GM11168 (cell line): Measurements from ENCODE around the gene GBGT1.

Source experiments
- in situ Hi-C: fragments of 300-500 bp; cut with MboI; formaldehyde crosslinking; loops from one replicate; pipeline ENCODE4 v1.12.0; 2022; ENCODE audit warnings: low sequenced_read_pairs; ENCODE audit not compliant: unreplicated experiment

GBGT1 gene

GRCh38 chr9:133167096-133167730, 3.5 kb upstream of the GBGT1 start:
- in situ Hi-C loops = no loop called here

GRCh38 chr9:133166392-133166791, 2.7 kb upstream of the GBGT1 start:
- in situ Hi-C loops = no loop called here

- in situ Hi-C loops = no loop called here
Measured at GRCh38 chr9:133165452-133165730, 1.7 kb upstream of the GBGT1 start.

- in situ Hi-C loops = no loop called here
Measured at GRCh38 chr9:133164191-133164590, 477 bp upstream of the GBGT1 start.

- in situ Hi-C loops = no loop called here
Measured at GRCh38 chr9:133162861-133163503, 732 bp downstream of the GBGT1 start.

- in situ Hi-C loops = no loop called here
Measured at GRCh38 chr9:133161547-133161950, 2.2 kb downstream of the GBGT1 start.

GRCh38 chr9:133160742-133161546, 2.8 kb downstream of the GBGT1 start:
- in situ Hi-C loops = no loop called here

GRCh38 chr9:133158695-133159094, 5.0 kb downstream of the GBGT1 start:
- in situ Hi-C loops = no loop called here

GRCh38 chr9:133155156-133155555, 8.6 kb downstream of the GBGT1 start:
- in situ Hi-C loops = no loop called here

- in situ Hi-C loops = no loop called here
Measured at GRCh38 chr9:133154097-133154989, 9.4 kb downstream of the GBGT1 start.

GRCh38 chr9:133153227-133154096, 10.3 kb downstream of the GBGT1 start:
- in situ Hi-C loops = no loop called here

- in situ Hi-C loops = no loop called here
Measured at GRCh38 chr9:133151601-133152525, 11.9 kb downstream of the GBGT1 start.

GRCh38 chr9:133151041-133151440, 12.7 kb downstream of the GBGT1 start:
- in situ Hi-C loops = no loop called here

GRCh38 chr9:133149130-133150015, 14.3 kb downstream of the GBGT1 start:
- in situ Hi-C loops = no loop called here

- in situ Hi-C loops = no loop called here
Measured at GRCh38 chr9:133148199-133149129, 15.2 kb downstream of the GBGT1 start.

- in situ Hi-C loops = no loop called here
Measured at GRCh38 chr9:133147412-133148198, 16.1 kb downstream of the GBGT1 start.
